IPS DF 6.9 (cell line): ENCODE results near the gene DDX4.
"Not testable (repeated sequence)": the region's sequence is repeated elsewhere in the genome, so short reads cannot be mapped to it uniquely, and the experiment has no call there.

ENCODE experiments used
- DNase-seq: peaks from one replicate; pipeline ENCODE4 v3.0.0-alpha.2; 2013; ENCODE audit warnings: low read depth, low spot score
- H3K27ac ChIP-seq: one replicate; pipeline ENCODE4 v1.5.1; 2013; ENCODE audit warnings: low read length, control low read depth
- H3K27me3 ChIP-seq: 2 replicates; pipeline ENCODE4 v1.6.1; 2013; ENCODE audit warnings: mild to moderate bottlenecking, low read length; ENCODE audit not compliant: control insufficient read depth, insufficient read depth
- H3K36me3 ChIP-seq: 2 replicates; pipeline ENCODE4 v1.6.1; 2013; ENCODE audit warnings: low read length; ENCODE audit not compliant: control insufficient read depth, insufficient read depth
- H3K4me1 ChIP-seq: 2 replicates; pipeline ENCODE4 v1.6.1; 2013; ENCODE audit warnings: low read length; ENCODE audit not compliant: control insufficient read depth, insufficient read depth
- H3K4me3 ChIP-seq: 2 replicates; pipeline ENCODE4 v1.5.1; 2013; ENCODE audit warnings: mild to moderate bottlenecking, low read length
- H3K9me3 ChIP-seq: 2 replicates; pipeline ENCODE4 v1.6.1; 2013; ENCODE audit warnings: low read length, inconsistent platforms; ENCODE audit not compliant: control insufficient read depth, insufficient read depth
- WGBS: extraction: QIAGEN DNeasy Blood & Tissue Kit; methylation state at CpG from one replicate; pipeline ENCODE4 v1.1.7; 2013; ENCODE audit warnings: mixed read lengths, missing lambda C conversion rate; ENCODE audit not compliant: insufficient read length, insufficient coverage; 5-methylcytosine and 5-hydroxymethylcytosine counted together

DDX4 gene

DNA sequence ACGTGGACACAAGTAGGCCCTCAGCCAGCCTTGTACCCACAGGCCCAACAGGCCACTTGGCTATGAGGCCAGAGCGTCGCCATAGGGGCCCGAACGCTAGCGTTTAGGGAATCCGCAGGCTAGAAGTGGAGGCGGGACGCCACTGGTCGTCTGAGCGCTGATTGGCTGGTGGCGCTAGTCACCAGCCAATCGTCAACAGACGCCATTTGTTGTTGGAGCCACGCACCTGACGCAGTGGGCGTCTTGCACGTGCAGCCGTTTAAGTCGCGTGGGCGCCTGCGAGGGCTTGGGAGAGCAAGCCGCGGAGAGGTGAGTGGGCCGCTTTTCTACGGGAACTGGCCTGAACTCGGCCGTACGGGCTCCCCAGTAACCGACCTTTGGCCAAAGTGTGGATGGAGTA is at the start of gene DDX4:
TSS of gene DDX4 (plus strand) at position 269 of the 400 bp plus-strand sequence. CDS start 903 bp downstream, outside the sequence.
- no peaks in the 10 kb centered on the region for H3K9me3 ChIP-seq
- no peak within 1 kb of the TSS for H3K4me3 ChIP-seq
- no peak for DNase-seq
- no peaks in the 10 kb centered on the region for H3K4me1 ChIP-seq
- WGBS: no CpG with 5 or more reads among the region's 31 CpGs
- H3K27ac ChIP-seq: no peak within 1 kb of the TSS
- H3K27me3 ChIP-seq: no peaks in the 10 kb centered on the region
- no peaks in the 10 kb centered on the region for H3K36me3 ChIP-seq

DNA sequence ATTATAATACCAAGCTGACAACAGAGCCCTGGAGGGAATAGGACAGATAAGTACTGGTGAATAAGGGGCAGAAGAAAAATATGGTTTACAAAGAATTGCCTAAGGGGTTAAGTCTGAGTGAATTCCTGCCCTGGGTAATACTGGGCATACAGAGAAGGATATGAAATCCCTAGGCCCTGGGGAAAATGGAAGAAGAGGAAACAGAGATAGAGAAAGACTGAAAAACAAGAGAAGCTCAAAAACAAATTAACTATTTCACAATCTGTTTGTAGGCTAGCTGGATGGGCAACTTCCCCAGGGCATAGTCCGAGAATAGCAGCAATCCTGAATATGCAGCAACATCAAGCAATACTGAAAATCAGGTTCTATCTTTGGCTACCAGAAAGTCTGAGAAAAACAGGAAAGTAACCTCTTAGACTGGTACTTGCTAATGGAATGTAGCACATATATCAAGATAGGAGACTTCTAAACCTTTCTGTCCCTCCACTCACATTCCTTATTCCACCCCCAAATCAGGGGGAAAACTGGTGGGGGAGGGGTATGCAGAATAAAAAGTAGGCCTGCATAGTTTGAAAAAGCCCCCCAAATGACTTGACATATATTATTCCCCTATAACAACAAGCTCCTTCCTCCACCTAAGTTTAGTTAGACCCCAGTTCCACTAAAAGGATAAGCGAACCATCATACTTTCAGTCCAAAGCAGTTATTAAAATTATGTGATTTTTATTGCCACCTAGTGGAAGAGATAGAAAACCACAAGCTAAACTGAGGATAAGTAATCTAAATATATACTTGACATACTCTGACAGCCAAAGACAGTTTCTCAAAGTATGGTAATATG is 46.4 kb upstream of the DDX4 start:
- Histone ChIP-seq H3K4me3 (no peak overlapping the region), H3K27ac (no peak overlapping the region), H3K4me1 (no peaks in the 10 kb centered on the region), H3K36me3 (no peaks in the 10 kb centered on the region), H3K27me3 (no peaks in the 10 kb centered on the region), H3K9me3 (no peaks in the 10 kb centered on the region)
- no peak for DNase-seq
- no CpG with 5 or more reads among the region's 2 CpGs for WGBS

GRCh38 chr5:55692106-55692417 is 45.8 kb upstream of the DDX4 start:
- Histone ChIP-seq H3K4me1 (no peaks in the 10 kb centered on the region), H3K27me3 (no peaks in the 10 kb centered on the region), H3K9me3 (no peaks in the 10 kb centered on the region), H3K36me3 (no peaks in the 10 kb centered on the region), H3K27ac (no peak overlapping the region), H3K4me3 (no peak overlapping the region)
- no peak for DNase-seq
- no CpG with 5 or more reads among the region's 2 CpGs for WGBS

DNA sequence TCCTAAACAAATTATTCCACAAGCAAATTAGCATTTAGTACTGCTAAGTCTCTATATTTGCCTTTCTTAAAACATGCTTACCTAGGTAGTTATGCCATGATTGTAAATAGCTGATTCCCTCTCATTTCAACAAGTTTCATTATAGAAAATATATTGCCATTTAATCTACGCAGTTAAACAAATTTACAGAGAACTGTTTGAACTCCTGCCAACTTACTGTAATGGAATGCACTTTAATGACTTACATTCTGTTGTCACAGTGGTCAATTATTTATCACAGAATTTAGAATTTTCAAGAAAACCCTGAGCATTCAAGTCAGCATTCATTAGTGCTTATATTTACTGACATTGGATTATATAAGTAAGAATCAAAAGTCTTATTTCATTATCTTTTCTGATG is 45.4 kb upstream of the DDX4 start:
- H3K4me3 ChIP-seq: no peak overlapping the region
- H3K9me3 ChIP-seq: no peaks in the 10 kb centered on the region
- no peaks in the 10 kb centered on the region for H3K36me3 ChIP-seq
- no peak for DNase-seq
- no peaks in the 10 kb centered on the region for H3K27me3 ChIP-seq
- no CpG with 5 or more reads among the region's 1 CpG for WGBS
- no peak overlapping the region for H3K27ac ChIP-seq
- H3K4me1 ChIP-seq: no peaks in the 10 kb centered on the region

- Histone ChIP-seq H3K9me3 (no peaks in the 10 kb centered on the region), H3K4me1 (no peaks in the 10 kb centered on the region), H3K27ac (no peak overlapping the region), H3K36me3 (no peaks in the 10 kb centered on the region), H3K27me3 (no peaks in the 10 kb centered on the region), H3K4me3 (no peak overlapping the region)
- no CpG with 5 or more reads among the region's 3 CpGs for WGBS
- no peak for DNase-seq
Measured at GRCh38 chr5:55694152-55694830, 43.6 kb upstream of the DDX4 start.

DNA sequence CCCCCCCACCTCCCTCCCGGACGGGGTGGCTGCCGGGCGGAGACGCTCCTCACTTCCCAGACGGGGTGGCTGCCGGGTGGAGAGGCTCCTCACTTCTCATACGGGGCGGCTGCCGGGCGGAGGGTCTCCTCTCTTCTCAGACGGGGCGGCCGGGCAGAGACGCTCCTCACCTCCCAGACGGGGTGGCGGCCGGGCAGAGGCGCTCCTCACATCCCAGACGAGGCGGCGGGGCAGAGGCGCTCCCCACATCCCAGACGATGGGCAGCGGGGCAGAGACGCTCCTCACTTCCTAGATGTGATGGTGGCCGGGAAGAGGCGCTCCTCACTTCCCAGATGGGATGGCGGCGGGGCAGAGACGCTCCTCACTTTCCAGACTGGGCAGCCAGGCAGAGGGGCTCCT is 41.2 kb upstream of the DDX4 start:
- not testable (repeated sequence) for DNase-seq, H3K9me3 ChIP-seq, H3K36me3 ChIP-seq, H3K4me3 ChIP-seq, H3K27me3 ChIP-seq, H3K27ac ChIP-seq, H3K4me1 ChIP-seq
- no CpG with 5 or more reads among the region's 31 CpGs for WGBS

DNA sequence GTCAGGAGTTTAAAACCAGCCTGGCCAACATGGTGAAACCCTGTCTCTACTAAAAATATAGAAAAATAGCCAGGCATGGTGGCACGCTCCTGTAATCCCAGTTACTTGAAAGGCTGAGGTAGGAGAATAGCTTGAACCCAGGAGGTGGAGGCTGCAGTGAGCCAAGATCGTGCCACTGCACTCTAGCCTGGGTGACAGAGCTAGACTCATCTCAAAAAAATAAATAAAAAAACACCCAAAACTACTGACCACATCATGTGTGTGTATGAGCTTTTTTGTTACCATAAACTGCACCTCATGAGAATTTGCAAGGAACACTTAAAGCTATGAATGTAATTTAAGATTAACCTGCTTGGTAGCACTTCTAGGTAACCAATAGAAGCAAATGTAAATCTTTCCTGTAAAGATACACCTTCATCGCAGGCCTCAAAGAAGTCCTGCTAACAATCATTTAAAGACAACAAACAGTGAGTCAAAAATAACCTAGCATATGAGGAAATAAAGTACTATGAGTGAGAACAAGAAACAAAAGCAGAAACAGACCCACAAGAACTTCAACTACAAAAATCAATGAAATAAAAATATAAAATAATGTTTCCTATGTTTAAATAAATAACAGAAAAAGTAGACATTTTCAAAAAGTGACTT is 38.7 kb upstream of the DDX4 start:
- Histone ChIP-seq H3K27ac (no peak overlapping the region), H3K36me3 (no peaks in the 10 kb centered on the region), H3K9me3 (no peaks in the 10 kb centered on the region), H3K27me3 (no peaks in the 10 kb centered on the region), H3K4me3 (no peak overlapping the region), H3K4me1 (no peaks in the 10 kb centered on the region; the same call in 1 of the 2 replicates)
- no peak for DNase-seq
- no CpG with 5 or more reads among the region's 3 CpGs for WGBS

DNA sequence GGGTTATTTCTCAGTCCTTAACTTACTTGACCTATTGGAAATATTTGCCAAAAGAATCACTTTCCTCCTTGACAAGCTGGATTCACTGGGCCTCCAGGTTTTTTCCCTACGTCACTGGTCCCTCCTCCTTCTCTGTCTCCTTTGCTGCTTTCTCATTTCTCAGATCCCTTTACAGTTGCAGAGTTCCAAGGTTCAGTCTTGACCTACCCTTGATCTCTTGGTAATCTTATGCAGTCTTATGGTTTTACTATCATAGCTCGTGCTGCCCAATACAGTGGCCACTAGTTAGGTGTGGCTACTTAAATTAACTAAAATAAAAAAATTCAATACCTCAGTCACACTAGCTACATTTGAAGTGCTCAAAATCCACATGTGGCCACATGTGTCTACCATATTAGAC is 37.1 kb upstream of the DDX4 start:
- Histone ChIP-seq H3K36me3 (no peaks in the 10 kb centered on the region), H3K9me3 (no peaks in the 10 kb centered on the region), H3K27ac (no peak overlapping the region), H3K4me3 (no peak overlapping the region), H3K4me1 (no peaks in the 10 kb centered on the region; the same call in 1 of the 2 replicates), H3K27me3 (no peaks in the 10 kb centered on the region)
- DNase-seq: no peak
- no CpG with 5 or more reads among the region's 2 CpGs for WGBS

DNA sequence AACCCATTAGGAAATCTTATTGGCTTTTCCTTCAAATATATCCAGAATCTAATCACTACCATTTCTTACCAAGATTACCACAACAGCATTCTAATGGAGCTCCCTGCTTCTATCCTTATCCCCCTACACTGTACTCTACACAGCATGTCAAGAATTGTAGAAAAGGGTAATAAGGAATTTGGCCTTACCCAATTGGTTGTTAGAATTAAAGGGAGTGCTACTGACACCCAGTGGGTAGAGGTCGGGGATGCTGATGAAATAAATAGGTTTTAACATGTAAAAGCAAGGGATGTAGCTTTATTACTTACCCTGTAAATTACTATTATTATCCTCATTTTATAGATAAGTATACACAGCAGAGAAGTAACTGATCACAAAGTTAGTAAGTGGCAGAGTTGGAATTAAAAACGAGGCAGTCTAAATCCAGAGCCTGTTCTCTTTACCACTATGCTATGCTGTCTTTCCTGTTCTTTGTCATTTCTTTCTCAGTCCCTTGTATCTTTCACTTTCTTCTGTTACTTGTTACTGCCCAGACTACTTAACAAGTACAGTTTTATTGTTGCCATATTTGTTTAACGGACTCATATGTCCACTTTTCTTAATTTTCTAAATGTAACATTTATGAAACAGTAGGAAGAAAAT is 36.3 kb upstream of the DDX4 start:
- no peaks in the 10 kb centered on the region for H3K9me3 ChIP-seq
- H3K4me3 ChIP-seq: no peak overlapping the region
- H3K36me3 ChIP-seq: no peaks in the 10 kb centered on the region
- no peaks in the 10 kb centered on the region; the same call in 1 of the 2 replicates for H3K4me1 ChIP-seq
- no peak overlapping the region for H3K27ac ChIP-seq
- no peaks in the 10 kb centered on the region for H3K27me3 ChIP-seq
- DNase-seq: no peak
- WGBS: no CpG with 5 or more reads among the region's 3 CpGs

GRCh38 chr5:55702598-55703345 is 35.1 kb upstream of the DDX4 start:
- DNase-seq: no peak
- H3K4me3 ChIP-seq: no peak overlapping the region
- H3K27me3 ChIP-seq: no peaks in the 10 kb centered on the region
- H3K27ac ChIP-seq: no peak overlapping the region
- no peaks in the 10 kb centered on the region for H3K9me3 ChIP-seq
- H3K36me3 ChIP-seq: no peaks in the 10 kb centered on the region
- H3K4me1 ChIP-seq: no peaks in the 10 kb centered on the region; the same call in 1 of the 2 replicates
- no CpG with 5 or more reads among the region's 1 CpG for WGBS
